ENCODE measurements around the gene TMEM125. TPM values are rescaled to one million over a fixed set of nuclear protein-coding genes. Genes with fewer than 3 reads are reported as not detected.

Gene TMEM125
- total and polyA plus RNA-seq, 3 donors from 2014 or later, result 0.71 to 2.2 (median 2.0) TPM

GRCh38 chr1:43256675-43257570, 12.9 kb upstream of the TMEM125 start:
- H3K36me3 ChIP-seq (ENCODE audit: low read depth, missing control alignments), result no peaks in the 10 kb centered on the region
- no peaks in the 10 kb centered on the region for H3K4me1 ChIP-seq
- no peak overlapping the region for H3K27ac ChIP-seq
- DNase-seq, result peak; percentile 6
- H3K27me3 ChIP-seq, result no peaks in the 10 kb centered on the region
- intact Hi-C loops (cut with DNase I; ENCODE audit: low total_unique reads), result no loop called here
- no peaks in the 10 kb centered on the region for H3K9me3 ChIP-seq
- no peak overlapping the region for H3K4me3 ChIP-seq
- WGBS, 2 donors, result 88 to 91% methylated on average over 8 of the region's 8 CpGs
- TF ChIP-seq POLR2A (IDR thresholded peaks at IDR 0.05) (no peak), CTCF (IDR thresholded peaks at IDR 0.05) (no peak)

DNA sequence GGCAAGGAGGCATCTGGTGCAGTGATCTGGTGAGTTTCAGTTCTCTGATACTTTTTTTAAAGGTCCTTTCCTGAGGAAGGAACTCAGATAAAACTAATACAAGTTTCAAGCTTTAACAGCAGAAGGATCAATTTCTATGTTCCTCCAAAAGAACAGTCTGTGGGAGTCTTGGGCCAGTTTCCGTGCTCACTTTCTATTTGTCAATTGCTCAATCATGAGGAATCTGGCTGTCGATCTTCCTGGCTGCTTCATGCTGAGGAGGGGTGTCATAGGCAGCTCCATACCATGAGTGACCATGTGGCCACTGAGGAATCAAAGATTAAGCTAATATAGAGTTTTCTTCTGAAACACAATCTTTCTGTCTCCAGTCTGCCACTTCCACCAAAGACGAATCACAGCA, 11.4 kb upstream of the TMEM125 start:
- intact Hi-C loops (cut with DNase I; ENCODE audit: low total_unique reads), result no loop called here
- H3K4me3 ChIP-seq, result no peak overlapping the region
- no peaks in the 10 kb centered on the region for H3K9me3 ChIP-seq
- no peaks in the 10 kb centered on the region for H3K27me3 ChIP-seq
- 67 to 70% methylated on average over 3 of the region's 3 CpGs for WGBS, 2 donors
- peak; percentile 5 for DNase-seq
- TF ChIP-seq CTCF (IDR thresholded peaks at IDR 0.05) (no peak), POLR2A (IDR thresholded peaks at IDR 0.05) (no peak)
- H3K36me3 ChIP-seq (ENCODE audit: low read depth, missing control alignments), result no peaks in the 10 kb centered on the region
- H3K4me1 ChIP-seq, result no peaks in the 10 kb centered on the region
- no peak overlapping the region for H3K27ac ChIP-seq

DNA sequence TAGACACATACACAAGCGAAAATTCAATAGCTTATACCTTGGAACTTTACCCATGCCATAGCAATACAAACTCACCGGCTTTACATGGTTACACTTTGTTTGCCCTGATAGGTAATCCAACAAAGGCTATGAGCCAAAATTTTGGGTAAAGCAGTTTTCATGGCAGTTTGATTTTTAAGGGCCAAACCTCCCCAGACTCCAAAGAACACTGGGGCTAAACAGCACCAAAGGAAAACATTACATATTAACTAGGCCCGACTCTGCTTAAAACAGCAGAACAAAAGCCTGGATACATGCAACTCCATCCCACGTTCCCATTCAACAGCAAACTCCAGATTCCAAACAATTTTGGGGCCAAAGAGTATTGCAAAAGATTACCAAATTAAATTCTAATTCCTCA, 4.4 kb upstream of the TMEM125 start:
- no peaks in the 10 kb centered on the region for H3K4me1 ChIP-seq
- DNase-seq, result no peak
- WGBS, 2 donors, result 84 to 90% methylated on average over 4 of the region's 4 CpGs

DNA sequence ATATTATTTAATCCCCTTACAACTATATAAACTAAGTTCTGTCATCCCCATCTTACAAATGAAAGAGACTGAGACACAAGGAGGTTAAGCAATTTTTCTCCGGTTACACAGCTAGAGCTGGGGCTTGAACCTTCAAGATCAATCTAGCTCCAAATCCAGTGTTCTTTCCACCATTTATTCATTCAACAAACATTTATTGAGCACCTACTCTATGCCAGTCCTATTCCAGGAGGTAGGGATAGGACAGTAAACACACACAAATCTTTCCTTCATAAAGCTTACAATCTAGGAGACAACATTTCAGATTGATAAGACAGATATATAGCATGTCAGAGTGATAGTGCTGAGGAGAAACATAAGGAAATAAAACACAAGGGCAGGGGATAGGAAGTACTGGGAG, 2.9 kb upstream of the TMEM125 start:
- 100% methylated on average over 1 of the region's 1 CpG for WGBS, 2 donors
- Histone ChIP-seq H3K27ac (no peak overlapping the region), H3K27me3 (no peaks in the 10 kb centered on the region), H3K36me3 (ENCODE audit: low read depth, missing control alignments) (no peaks in the 10 kb centered on the region), H3K4me3 (no peak overlapping the region), H3K9me3 (no peaks in the 10 kb centered on the region), H3K4me1 (peaks cover 5% of the 10 kb centered on the region)
- DNase-seq, result no peak
- intact Hi-C loops (cut with DNase I; ENCODE audit: low total_unique reads), result no loop called here
- TF ChIP-seq CTCF (IDR thresholded peaks at IDR 0.05) (no peak), POLR2A (IDR thresholded peaks at IDR 0.05) (no peak)

More for the DNA sequence above, 4.4 kb upstream of the TMEM125 start:
- intact Hi-C loops (cut with DNase I; ENCODE audit: low total_unique reads), result no loop called here
- Histone ChIP-seq H3K9me3 (no peaks in the 10 kb centered on the region), H3K4me3 (no peak overlapping the region), H3K27me3 (no peaks in the 10 kb centered on the region), H3K27ac (no peak overlapping the region), H3K36me3 (ENCODE audit: low read depth, missing control alignments) (no peaks in the 10 kb centered on the region)
- TF ChIP-seq POLR2A (IDR thresholded peaks at IDR 0.05) (no peak), CTCF (IDR thresholded peaks at IDR 0.05) (no peak)

All from testis (tissue), 3 donors.